GM19467 (cell line): ENCODE data around the gene B4GALT5.
"Not testable (repeated sequence)": the region's sequence is repeated elsewhere in the genome, so short reads cannot be mapped to it uniquely, and the experiment has no call there.

ENCODE experiments used
- ATAC-seq: cut with Tn5 transposase; IDR thresholded peaks from one replicate; pipeline ENCODE4 v1.9.1; 2021; ENCODE audit warnings: mild to moderate bottlenecking, moderate library complexity; ENCODE audit not compliant: unreplicated experiment

The B4GALT5 gene

DNA sequence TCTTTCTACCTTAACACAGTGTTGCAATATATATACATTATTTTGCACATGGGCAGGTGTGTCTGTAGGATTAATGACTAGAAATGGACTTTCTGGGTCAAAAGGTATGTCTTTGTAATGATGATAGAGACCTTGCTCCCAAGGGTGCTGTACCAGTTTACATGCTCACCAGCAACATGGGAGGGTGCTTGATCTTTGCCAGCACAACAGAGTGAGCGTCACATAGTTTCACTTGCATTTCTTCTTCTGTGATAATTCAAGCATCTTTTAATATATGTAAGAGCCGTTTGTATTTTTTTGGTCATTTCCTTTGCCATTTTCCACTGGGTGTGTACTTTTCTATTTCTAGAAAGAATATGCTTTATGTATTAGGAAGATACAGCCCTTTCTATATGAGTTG is 23.6 kb upstream of the B4GALT5 start:
- ATAC-seq = no peak

DNA sequence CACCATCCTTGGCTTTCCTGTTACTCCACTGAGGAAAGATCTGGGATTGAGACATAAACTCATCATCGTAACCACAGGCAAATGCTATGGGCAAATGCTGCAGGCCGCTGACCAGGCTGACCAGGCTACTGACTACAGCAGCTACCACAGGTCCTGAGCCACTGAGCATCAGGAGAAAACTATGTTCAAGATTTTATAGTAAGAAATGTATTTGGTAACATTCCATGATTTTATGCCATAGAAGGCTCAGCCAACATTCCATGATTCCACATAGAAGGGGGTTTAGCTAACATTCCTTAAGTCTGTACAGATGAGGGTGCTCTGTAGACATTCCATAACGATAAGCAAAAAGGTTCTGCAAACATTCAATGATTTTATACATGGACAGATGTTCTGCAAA is 16.1 kb upstream of the B4GALT5 start:
- ATAC-seq = no peak

DNA sequence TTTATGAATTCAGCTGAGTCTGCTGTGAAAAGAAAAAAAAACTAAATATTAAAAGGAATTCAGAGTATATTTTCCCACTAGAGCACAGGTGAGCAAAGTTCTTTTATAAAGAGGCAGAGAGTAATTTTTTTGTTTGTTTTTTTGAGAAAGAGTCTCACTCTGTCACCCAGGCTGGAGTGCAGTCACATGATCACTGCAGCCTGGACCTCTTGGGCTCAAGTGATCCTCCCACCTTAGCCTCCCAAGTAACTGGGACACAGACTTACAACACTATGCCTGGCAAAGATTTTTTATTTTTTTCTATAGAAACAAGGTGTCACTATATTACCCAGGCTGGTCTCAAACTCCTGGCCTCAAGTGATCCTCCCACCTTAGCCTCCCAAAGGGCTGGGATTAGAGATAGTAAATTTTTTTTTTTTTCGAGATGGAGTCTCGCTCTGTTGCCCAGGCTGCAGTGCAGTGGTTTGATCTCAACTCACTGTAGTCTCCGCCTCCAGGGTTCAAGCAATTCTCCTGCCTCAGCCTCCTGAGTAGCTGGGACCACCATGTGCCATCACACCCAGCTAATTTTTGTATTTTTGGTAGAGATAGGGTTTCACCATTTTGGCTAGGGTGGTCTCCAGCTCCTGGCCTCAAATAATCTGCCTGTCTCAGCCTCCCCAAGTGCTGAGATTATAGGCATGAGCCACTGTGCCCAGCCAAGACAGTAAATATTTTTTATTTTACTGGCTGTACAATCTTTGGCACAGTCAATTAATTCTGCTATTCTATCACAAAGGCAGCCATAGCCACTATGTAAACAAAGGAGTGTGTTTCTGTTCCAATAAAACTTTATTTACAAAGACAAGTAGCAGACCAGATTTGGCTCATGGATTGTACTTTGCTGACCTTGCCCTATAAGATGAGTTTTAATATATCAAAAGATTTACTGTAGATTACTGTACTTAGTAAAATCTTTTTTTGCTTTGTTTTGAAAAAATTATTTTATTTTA is 14.5 kb upstream of the B4GALT5 start:
- ATAC-seq = no peak

DNA sequence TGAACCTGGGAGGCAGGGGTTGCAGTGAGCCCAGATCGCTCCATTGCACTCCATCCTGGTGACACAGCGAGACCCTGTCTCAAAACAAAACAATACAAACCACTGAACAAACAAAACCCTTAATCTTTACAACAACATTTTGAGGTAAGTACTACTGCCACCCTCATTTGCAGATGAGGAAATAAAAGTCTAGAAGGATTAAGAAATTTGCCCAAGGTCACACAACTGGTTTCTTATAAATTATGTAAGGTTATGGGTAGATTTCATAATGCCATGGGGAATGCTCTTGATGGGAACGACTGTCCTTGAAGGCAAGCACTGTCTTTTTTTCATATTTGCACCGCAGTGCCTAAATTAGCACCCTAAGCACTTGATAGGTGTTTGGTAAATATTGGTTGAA is 13.8 kb upstream of the B4GALT5 start:
- ATAC-seq = no peak

DNA sequence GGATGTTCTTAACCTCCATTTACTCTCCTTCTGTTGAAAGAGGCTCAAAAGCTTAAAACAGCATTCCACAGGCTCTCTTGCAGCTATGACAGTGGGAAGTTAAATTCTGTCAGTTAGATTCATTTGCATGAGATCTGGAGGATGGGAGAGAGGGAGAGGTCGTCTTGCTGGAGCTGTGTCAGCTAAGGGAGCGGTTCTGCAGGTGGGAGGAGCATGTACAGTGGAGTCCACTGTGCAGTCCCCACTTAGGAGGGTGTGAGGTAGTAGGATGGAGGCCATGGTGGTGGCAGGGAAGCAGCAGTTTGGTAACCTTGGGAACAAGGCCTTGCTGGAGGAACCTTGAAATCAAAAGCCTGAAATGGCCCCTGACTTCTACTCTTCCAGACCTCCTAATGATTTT is 12.0 kb upstream of the B4GALT5 start:
- ATAC-seq = no peak

DNA sequence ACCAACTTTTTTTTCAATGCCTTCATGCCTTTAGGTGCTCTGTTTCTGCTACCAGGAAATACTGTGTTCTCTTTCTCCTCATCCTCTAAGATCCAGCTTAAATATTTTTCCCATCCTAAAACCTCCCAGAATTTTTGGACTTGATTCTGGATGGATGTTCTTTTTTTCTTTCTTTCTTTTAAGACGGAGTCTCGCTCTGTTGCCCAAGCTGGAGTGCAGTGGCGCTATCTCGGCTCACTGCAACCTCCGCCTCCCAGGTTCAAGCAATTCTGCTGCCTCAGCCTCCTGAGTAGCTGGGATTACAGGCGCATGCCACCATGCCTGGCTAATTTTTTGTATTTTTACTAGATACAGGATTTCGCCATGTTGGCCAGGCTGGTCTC is 11.5 kb upstream of the B4GALT5 start:
- ATAC-seq = not testable (repeated sequence)

DNA sequence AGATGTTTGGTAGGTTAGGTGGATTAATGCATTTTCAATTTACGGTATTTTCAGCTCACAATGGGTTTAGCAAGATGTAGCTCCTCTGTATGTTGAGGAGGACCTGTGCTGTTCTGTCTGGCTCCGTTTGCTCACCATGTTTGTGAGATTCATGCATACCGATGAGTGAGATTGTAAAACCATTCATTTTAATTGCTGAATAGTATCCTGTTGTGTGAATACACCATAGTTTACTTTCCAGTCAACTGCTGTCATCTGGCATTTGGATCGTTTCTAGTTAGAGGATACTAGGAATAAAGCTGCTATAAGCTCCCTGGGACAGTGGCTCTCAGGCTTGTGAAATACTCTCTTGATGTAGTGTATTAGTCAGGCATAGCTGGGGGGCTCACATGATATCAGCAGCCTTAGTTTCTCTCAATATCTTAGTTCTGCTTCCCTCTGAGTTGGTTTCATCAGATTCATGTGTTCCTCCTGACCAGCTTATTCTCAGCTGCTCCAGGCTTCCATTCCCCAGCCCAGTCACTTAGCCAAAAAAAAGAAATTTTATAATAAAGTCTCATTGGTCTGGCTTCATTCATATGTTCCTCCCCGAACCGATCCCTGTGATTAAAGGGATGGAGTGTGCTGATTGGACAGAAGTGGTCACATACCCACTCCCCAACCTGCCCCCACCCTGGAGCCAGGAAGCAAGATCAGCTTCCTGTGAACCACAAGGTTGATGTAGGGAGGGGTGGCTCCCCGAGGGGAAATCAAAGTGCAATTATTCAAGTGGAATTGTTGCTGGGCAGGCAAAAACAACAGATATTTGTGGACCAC is 10.9 kb upstream of the B4GALT5 start:
- no peak for ATAC-seq

DNA sequence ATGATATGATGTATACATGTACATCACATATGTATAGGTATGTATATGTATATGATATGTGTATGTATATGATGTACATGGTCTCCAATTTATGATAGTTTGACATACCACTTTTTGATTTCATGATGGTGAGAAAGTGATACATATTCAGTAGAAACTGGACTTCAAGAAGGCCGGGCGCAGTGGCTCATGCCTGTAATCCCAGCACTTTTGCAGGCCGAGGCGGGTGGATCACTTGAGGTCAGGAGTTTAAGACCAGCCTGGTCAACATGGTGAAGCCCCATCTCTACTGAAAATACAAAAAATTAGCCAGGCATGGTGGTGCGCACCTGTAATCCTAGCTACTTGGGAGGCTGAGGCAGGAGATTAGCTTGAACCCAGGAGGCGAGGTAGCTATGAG is 10.1 kb upstream of the B4GALT5 start:
- ATAC-seq = not testable (repeated sequence)

DNA sequence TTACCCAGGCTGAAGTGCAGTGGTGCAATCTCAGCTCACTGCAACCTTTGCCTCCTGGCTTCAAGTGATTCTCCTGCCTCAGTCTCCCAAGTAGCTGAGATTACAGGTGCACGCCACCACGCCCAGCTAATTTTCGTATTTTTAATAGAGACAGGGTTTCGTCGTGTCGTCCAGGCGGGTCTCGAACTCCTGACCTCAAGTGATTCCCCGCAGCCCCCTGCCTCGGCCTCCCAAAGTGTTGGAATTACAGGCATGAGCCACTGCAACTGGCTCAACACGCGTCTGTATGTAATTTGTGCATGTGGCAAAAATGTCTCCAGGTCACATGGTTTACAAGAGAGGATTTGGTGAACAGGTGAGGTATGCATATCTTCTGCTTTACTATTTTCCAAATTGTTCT is 7.6 kb upstream of the B4GALT5 start:
- not testable (repeated sequence) for ATAC-seq

DNA sequence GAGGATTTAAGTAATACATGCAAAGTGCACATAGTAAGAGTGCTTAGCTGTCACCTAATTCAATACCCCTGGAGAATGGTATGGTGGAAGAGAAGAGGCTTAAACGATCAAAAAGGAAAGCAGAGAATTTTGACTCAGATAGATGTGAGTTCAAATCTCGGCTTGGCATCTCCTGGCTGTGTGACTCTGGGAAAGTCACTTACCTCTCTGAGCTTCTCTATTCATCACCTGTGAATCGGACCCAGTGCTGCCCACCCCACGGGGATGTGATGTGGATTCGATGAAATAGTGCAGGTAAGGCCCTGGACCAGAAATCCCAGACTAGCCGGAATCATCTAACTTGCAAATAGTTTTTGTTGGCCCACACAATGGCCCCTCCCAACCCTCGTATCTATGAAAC is 1.8 kb upstream of the B4GALT5 start:
- ATAC-seq = no peak

DNA sequence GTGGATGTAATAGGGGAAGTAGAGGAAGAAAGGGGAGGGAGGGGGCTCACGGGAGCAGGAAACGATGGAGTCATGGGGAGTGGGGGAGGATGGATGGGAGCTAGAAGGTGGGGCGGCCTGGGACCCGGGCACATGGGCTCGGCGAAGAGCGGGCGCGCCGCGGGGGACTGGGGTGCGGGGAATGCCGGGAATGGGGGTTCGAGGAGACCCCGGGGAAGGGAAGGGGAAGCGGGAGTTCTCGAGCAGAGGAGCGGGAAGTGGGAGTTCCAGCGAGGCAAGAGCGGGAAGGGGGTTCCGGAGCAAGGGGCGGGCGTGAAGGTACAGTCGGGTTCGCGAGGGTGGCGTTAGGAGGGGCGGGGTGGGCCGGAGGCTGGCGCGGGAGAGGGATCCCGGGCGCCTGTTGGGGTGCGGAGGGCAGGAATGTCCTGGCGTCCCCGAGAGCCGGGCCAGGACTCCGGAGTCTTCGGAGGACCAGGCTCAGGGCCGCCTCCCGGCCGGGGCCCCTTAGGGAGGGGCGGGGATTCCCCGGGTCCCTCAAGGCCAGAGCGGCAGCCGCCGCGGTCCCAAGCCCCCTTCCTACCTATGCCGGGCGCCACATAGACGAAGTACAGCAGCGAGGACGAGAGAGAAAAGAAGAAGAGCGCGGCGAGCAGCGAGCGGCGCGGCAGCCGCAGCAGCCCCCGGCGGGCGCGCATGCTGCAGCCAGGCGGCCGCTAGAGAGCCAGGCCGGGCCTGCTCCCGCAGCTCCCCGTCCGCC is 504 bp downstream of the B4GALT5 start:
- ATAC-seq = peak; percentile 39

DNA sequence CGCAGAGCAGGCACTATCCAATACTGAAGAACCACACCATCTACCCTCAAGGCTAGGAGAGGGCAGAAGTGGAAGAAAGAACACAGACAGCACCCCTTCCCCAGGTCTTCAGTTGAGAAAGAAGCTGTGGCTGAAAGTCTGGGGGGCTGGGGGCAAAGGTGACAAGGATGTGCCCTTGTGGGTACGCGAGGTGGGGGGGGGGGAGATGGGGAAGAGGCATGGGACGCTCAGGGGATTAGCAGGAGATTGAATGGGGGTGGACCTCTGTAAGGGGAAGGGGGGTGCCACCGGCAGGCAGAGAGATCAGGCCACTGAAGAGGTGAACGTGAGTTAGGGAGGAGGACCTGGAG is 1.1 kb downstream of the B4GALT5 start:
- no peak for ATAC-seq

DNA sequence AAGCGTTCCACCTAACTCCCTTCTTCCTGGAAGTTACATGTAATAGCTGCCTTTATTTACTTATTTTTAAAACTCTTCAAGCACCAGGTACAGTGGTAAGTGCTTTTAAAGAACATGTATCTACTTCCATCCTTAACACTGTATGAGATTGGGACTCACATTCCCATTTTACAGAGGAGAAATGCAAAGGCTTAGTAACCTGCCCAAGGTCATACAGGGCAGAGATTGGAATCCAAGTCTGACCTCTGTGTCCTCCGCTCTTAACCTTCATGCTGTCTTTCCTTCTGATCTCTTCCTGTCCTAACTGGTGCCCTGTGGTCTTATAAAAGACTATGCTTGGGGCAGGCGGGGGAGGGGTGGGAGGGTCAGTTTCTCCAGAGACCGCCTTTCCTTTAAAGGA is 1.6 kb downstream of the B4GALT5 start:
- ATAC-seq = no peak

DNA sequence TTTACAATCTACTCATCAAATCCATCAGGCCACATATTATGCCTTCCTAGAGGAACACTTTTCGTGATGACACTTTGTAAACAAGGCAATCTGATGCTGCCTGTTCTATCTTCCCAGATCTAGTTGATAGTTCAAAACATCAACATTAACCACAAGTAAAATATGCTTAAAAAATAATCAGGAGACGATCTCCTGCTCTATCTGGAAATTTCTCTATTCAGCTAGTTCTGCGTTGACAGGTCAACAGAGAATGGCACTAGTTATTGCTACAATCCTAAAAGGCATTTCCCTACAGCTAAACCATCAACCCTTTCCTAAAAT is 2.1 kb downstream of the B4GALT5 start:
- no peak for ATAC-seq

DNA sequence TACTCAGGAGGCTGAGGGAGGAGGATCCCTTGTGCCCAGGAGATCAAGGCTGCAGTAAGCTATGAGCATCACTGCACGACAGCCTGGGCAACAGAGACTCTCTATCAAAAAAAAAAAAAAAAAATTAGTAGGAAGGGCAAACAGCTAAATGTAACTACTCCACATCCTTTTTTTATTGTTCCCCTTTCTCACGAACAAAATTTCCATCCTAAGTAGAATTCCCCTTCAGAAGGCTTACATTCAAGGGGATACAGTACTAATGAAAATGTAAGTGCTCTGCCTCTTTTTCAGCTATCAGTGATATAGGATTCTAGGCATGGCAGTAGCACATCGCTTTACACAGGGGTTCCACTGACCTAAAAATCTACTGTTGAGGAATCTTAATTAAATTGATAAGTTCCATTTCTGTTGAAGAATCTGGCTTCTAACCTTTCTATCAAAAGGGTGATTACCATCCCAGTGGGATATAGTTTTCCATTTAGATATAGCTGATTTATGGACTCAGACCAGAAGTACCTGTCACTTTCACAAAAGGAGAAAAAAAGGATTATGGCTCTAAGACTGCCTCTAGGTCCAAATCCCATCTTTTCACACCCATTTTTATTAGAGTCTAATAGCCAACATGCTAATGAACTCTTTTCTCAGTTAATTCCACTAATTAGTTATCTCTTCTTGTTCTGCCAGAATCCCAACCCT is 2.6 kb downstream of the B4GALT5 start:
- no peak for ATAC-seq

DNA sequence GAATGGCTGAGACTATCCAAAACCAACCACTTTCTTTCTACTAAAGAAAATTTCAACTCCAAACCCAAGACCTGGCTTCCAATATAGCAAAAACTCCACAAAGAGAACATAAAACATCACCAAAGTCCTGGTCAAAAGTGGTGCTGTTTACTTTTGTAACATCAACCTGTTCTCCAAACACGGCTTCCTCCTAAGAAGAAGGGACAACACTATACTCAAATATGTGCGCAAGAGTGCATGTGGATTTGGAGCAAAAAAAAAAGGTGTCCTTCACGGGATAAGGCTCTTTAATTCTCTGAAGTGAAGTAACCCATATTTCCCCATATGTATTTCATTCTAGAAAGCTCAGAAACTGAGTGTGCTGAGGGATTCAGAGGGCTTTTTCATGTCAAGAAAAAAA is 6.6 kb downstream of the B4GALT5 start:
- ATAC-seq = no peak

DNA sequence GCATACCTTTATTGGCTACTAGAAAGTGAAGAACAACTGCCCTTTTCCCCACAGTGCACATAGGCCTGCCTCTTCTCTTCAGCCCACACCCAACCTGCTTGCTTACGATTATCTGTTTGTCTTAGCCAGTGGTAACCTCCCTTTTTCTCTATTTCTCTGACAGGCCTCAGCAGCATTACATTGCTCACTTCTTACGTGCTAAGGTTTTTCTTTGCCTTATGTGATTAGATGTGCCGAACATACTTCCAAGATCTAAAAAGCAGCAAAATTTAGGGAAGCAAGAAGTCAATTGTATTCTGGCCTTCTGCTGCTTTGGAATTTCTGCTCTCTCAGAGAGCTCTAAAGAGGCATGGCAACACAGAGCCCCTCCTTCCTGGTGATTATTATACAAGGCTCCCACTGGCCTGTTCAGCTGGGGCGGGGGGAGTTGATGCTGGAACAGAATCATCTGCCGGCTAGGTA is 7.0 kb downstream of the B4GALT5 start:
- no peak for ATAC-seq

DNA sequence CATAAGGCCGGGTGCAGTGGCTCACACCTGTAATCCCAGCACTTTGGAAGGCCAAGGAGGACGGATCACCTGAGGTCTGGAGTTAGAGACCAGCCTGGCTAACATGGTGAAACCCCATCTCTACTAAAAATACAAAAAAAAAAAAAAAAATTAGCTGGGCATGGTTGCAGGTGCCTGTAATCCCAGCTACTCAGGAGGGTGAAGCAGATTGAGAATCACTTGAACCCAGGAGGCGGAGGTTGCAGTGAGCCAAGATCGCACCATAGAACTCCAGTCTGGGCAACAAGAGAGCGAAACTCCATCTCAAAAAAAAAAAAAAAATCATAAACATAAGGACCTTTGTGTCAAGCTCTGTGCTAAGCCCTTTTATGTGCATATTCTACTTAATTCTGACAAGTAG is 7.8 kb downstream of the B4GALT5 start:
- ATAC-seq = not testable (repeated sequence)

DNA sequence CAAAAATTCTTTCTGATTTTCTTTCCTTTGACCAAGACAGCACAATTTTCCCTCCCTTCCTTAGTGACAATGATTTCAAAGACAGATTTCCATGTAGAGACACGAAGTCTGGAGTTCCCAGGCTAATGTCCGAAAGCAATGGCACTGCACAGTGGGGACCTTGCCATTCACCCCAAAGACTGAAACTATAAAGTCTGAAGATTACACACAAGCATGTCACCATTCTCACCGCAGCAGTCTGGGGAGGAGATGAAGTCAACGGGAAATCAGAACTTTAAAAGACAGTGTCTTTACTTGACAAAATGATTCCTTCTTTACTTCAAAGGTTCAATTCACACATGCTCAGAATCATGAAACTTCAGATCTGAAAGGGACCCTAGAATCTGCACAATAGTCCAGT is 8.3 kb downstream of the B4GALT5 start:
- no peak for ATAC-seq

DNA sequence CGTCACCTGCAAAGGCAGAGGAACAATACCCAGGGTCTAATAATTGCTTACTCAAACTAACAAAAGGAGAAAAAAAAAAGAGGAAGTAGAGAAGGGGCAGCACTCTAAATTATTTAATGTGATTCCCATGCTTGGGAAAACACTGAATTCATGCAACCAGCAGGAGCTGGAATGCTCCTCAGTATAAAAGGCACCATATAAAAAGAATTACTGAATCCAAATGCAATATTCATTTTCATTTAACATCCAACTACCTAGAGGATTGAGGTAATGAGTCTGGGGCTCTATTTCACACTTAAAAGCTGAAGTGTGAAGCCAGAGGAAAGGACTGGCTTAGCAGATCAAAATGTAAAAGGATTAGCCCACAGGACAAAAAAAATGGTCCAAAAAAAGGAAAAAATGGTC is 8.7 kb downstream of the B4GALT5 start:
- ATAC-seq = no peak

DNA sequence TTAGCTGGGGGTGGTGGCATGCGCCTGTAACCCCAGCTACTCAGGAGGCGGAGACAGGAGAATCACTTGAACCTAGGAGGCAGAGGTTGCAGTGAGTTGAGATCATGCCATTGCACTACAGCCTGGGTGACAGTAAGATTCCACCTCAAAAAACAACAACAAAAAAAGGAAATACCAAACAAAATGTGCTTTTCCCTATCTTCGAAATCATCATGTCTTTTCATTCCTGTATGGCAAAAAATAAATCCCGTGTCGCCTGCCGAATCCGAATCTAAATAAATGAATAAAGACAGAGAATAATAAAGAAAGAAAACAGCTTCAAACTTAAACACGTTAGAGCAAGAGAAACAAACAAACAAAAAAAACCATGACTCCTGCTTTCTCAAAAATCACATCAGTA is 11.8 kb downstream of the B4GALT5 start:
- no peak for ATAC-seq
